IPS-NIHi11 (cell line): ENCODE results near the gene HTN1.
"Not testable (repeated sequence)": the region's sequence is repeated elsewhere in the genome, so short reads cannot be mapped to it uniquely, and the experiment has no call there.

Experiments used
- DNase-seq: peaks from one replicate; pipeline ENCODE4 v3.0.0; 2012; ENCODE audit warnings: mixed read lengths, low spot score

HTN1 gene

GRCh38 chr4:70050138-70050537 lies at the start of gene HTN1:
Gene HTN1, plus strand, starts transcription at chr4:70050438. Its CDS starts 2,639 bp downstream, at chr4:70053077.
- DNase-seq, result not testable (repeated sequence)

GRCh38 chr4:70000711-70001110 lies 49.5 kb upstream of the HTN1 start:
- no peak for DNase-seq

- no peak for DNase-seq
Observed at GRCh38 chr4:70002507-70002906, 47.7 kb upstream of the HTN1 start.

- DNase-seq, result no peak
Observed at GRCh38 chr4:70008771-70009170, 41.5 kb upstream of the HTN1 start.

GRCh38 chr4:70019006-70019405 lies 31.2 kb upstream of the HTN1 start:
- DNase-seq, result not testable (repeated sequence)

- no peak for DNase-seq
Observed at GRCh38 chr4:70023218-70023617, 27.0 kb upstream of the HTN1 start.

GRCh38 chr4:70027011-70027410 lies 23.2 kb upstream of the HTN1 start:
- DNase-seq, result no peak

- DNase-seq, result not testable (repeated sequence)
Observed at GRCh38 chr4:70028159-70028558, 22.1 kb upstream of the HTN1 start, which contains the start of gene HTN3. Gene HTN3, plus strand, starts transcription at chr4:70028459. Its CDS starts 2,282 bp downstream, at chr4:70030741.

- DNase-seq, result not testable (repeated sequence)
Observed at GRCh38 chr4:70037559-70037958, 12.7 kb upstream of the HTN1 start.

- DNase-seq, result not testable (repeated sequence)
Observed at GRCh38 chr4:70039928-70040327, 10.3 kb upstream of the HTN1 start.

GRCh38 chr4:70041652-70042286 lies 8.5 kb upstream of the HTN1 start:
- DNase-seq, result no peak

GRCh38 chr4:70056534-70056933 lies 6.3 kb downstream of the HTN1 start:
- not testable (repeated sequence) for DNase-seq

- DNase-seq, result no peak
Observed at GRCh38 chr4:70057651-70058050, 7.4 kb downstream of the HTN1 start.

GRCh38 chr4:70059149-70059548 lies 8.9 kb downstream of the HTN1 start:
- DNase-seq, result no peak

- DNase-seq, result no peak
Observed at GRCh38 chr4:70062000-70062399, 11.8 kb downstream of the HTN1 start.

- no peak for DNase-seq
Observed at GRCh38 chr4:70080205-70080604, 30.0 kb downstream of the HTN1 start.

- DNase-seq, result no peak
Observed at GRCh38 chr4:70099206-70099605, 49.0 kb downstream of the HTN1 start.
